ENCODE data around the gene RPL4.

Gene RPL4
- 1,813 to 2,699 (median 2,243) reads per million in 3 donors for total RNA-seq

DNA sequence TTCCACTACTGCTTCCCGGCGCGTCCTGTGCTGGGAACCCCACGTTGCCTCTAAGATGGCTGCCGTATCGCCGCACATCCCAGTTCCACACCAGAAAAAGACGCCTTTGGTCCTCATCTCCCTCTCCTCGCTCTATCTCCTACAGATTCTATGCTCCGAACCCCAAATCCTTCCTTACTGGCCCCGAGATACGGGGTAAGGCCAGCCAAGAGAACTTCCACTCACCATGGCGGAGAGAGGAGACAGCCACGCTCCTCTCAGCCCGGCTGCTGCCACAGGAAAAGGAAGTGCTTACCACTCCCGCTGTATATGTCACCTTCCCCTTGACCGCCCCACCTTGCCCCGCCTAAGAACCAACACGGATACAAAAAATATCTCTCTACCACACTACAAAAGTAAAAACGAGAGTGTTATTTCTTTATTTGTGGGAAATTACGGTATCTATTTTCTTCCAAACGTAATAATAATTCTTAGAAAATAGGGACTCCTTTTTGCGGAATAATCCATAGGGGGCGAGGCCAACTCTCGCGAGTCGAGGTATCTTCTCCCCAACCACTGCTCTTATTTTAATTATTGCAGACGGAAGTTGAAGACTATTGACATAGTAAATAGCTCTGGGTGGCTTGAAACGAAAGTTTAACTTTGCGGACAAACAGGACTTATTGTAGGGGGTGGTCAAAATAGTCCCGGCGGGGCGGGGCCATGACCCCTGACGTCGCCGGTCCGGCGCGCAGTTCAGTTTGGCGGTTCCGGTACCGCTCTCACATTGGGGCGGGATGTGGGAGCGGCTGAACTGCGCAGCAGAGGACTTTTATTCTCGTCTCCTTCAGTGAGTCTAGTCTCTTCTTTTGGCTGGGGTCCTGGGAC, at the start of gene RPL4, which contains the start of gene ZWILCH:
RPL4 (minus strand) TSS at position 293 of the 867 bp plus-strand sequence; CDS start at position 228, 65 bp downstream.
ZWILCH (plus strand) TSS at position 764 of the 867 bp plus-strand sequence; CDS start at position 777, 13 bp downstream.
- Histone ChIP-seq H3K4me3 (ENCODE audit: insufficient read depth, low read depth, low read length, poor library complexity, severe bottlenecking) (peak within 1 kb of the TSS; percentile 83), H3K9me3 (ENCODE audit: control insufficient read depth, low read length) (no peaks in the 10 kb centered on the region), H3K27ac (ENCODE audit: insufficient read depth, low read length, poor library complexity, severe bottlenecking) (peak within 1 kb of the TSS; percentile 95), H3K4me1 (ENCODE audit: control insufficient read depth, insufficient read depth, low read length, poor library complexity, severe bottlenecking) (peaks cover 16% of the 10 kb centered on the region), H3K27me3 (replicated peaks; ENCODE audit: control insufficient read depth, insufficient read depth, low read length, poor library complexity, severe bottlenecking) (no peaks in the 10 kb centered on the region), H3K36me3 (ENCODE audit: control insufficient read depth, insufficient read depth, low read length) (peaks cover 35% of the 10 kb centered on the region)
- DNase-seq = peak; percentile 72 to 80 (median 72)

DNA sequence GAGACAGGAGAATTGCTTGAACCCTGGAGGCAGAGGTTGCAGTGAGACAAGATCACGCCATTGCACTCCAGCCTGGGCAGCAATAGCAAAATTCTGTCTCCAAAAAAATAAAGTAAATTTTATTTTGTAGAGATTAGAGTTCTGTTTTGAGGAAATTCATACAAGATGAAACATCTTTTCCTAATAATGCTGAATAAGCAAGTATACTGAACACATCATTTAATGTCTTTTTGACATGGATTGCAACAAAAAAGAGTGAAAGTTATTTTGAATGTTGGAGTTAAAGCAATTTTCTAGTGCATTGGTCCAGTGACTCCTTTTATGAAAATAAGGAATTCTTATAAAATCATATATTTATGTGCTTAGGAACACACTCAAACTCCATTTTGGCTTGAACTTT, 40.6 kb upstream of the RPL4 start:
- Histone ChIP-seq H3K36me3 (ENCODE audit: control insufficient read depth, insufficient read depth, low read length) (peaks cover 3% of the 10 kb centered on the region), H3K9me3 (ENCODE audit: control insufficient read depth, low read length) (no peaks in the 10 kb centered on the region), H3K27ac (ENCODE audit: insufficient read depth, low read length, poor library complexity, severe bottlenecking) (no peak overlapping the region), H3K27me3 (replicated peaks; ENCODE audit: control insufficient read depth, insufficient read depth, low read length, poor library complexity, severe bottlenecking) (no peaks in the 10 kb centered on the region), H3K4me3 (ENCODE audit: insufficient read depth, low read depth, low read length, poor library complexity, severe bottlenecking) (no peak overlapping the region), H3K4me1 (ENCODE audit: control insufficient read depth, insufficient read depth, low read length, poor library complexity, severe bottlenecking) (no peaks in the 10 kb centered on the region)
- DNase-seq = no peak

DNA sequence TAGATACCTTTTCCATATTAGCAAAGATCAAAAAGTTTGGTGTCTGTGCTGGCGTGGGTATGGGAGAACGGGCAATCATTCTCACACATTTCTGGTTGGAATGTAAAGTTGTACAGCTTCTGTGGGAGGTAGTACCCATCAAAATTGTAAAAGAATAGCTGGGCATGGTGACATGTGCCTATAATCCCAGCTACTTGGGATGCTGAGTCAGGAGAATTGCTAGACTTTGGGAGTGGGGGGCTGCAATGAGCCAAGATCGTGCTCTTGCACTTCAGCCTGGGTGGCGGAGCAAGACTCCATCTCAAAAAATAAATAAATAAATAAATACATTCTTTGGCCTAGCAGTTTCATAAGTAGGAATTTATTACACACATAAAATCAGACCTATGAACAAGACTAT, 38.2 kb upstream of the RPL4 start:
- Histone ChIP-seq H3K36me3 (ENCODE audit: control insufficient read depth, insufficient read depth, low read length) (peaks cover 3% of the 10 kb centered on the region), H3K4me1 (ENCODE audit: control insufficient read depth, insufficient read depth, low read length, poor library complexity, severe bottlenecking) (no peaks in the 10 kb centered on the region), H3K9me3 (ENCODE audit: control insufficient read depth, low read length) (no peaks in the 10 kb centered on the region), H3K27ac (ENCODE audit: insufficient read depth, low read length, poor library complexity, severe bottlenecking) (no peak overlapping the region), H3K4me3 (ENCODE audit: insufficient read depth, low read depth, low read length, poor library complexity, severe bottlenecking) (no peak overlapping the region), H3K27me3 (replicated peaks; ENCODE audit: control insufficient read depth, insufficient read depth, low read length, poor library complexity, severe bottlenecking) (no peaks in the 10 kb centered on the region)
- DNase-seq = no peak

DNA sequence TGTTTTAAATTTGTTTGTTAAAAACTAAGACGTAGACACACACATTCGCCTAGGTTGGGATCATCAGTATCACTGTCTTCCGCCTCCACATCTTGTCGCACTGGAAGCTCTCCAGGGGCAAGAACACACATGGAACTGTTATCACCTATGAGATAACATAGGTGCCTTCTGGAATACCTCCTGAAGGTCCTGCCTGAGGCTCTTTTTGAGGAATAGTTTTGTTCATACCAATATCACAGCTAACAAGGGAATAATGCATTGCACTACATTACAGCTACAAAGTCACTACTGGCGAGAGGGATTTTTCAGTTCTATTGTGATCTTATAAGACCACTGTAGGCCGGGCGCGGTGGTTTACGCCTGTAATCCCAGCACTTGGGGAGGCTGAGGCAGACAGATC, 30.4 kb upstream of the RPL4 start:
- no peaks in the 10 kb centered on the region for H3K27me3 ChIP-seq (replicated peaks; ENCODE audit: control insufficient read depth, insufficient read depth, low read length, poor library complexity, severe bottlenecking)
- no peaks in the 10 kb centered on the region for H3K9me3 ChIP-seq (ENCODE audit: control insufficient read depth, low read length)
- no peak overlapping the region for H3K27ac ChIP-seq (ENCODE audit: insufficient read depth, low read length, poor library complexity, severe bottlenecking)
- H3K36me3 ChIP-seq (ENCODE audit: control insufficient read depth, insufficient read depth, low read length) = peaks cover 2% of the 10 kb centered on the region
- no peak overlapping the region for H3K4me3 ChIP-seq (ENCODE audit: insufficient read depth, low read depth, low read length, poor library complexity, severe bottlenecking)
- DNase-seq = no peak
- H3K4me1 ChIP-seq (ENCODE audit: control insufficient read depth, insufficient read depth, low read length, poor library complexity, severe bottlenecking) = no peaks in the 10 kb centered on the region

DNA sequence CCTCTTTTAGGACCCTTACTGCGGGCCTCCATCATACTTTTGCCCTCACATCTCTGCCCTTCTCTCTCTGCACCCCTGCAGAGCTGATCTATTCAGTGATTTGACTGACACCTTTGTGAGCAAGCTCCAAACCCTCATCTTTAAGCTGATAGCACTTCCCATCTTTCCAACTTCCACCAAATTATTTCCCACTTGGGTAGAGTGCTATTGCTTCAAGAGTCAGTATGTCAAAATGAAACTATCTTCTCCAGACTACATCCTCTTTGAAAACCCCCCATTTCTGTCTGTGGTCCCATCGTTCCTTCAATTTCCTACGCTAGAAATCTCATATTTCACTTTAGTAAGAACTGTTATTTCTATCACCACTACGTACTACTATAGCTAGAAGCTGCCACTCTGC, 20.2 kb upstream of the RPL4 start:
- Histone ChIP-seq H3K4me1 (ENCODE audit: control insufficient read depth, insufficient read depth, low read length, poor library complexity, severe bottlenecking) (no peaks in the 10 kb centered on the region), H3K4me3 (ENCODE audit: insufficient read depth, low read depth, low read length, poor library complexity, severe bottlenecking) (no peak overlapping the region), H3K27me3 (replicated peaks; ENCODE audit: control insufficient read depth, insufficient read depth, low read length, poor library complexity, severe bottlenecking) (no peaks in the 10 kb centered on the region), H3K9me3 (ENCODE audit: control insufficient read depth, low read length) (no peaks in the 10 kb centered on the region), H3K36me3 (ENCODE audit: control insufficient read depth, insufficient read depth, low read length) (peaks cover 10% of the 10 kb centered on the region), H3K27ac (ENCODE audit: insufficient read depth, low read length, poor library complexity, severe bottlenecking) (no peak overlapping the region)
- DNase-seq = no peak

DNA sequence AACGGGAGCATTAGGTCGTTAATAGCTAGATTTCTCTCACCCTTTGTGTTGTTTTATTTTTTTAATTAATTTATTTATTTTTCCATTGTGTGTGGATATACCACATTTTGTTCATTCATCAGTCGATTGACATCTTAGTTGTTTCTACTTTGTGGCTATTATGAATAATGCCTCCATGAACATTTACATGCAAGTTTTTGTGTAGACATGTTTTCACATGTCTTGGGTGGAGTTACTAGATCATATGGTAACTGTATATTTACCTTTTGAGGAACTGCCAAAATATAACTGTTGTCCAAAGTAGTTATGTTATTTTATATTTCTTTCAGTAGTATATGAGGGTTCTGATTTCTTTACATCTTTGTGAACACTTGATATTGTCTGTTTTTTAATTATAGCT, 19.3 kb upstream of the RPL4 start:
- H3K36me3 ChIP-seq (ENCODE audit: control insufficient read depth, insufficient read depth, low read length) = peaks cover 3% of the 10 kb centered on the region
- DNase-seq = no peak
- no peak overlapping the region for H3K27ac ChIP-seq (ENCODE audit: insufficient read depth, low read length, poor library complexity, severe bottlenecking)
- no peaks in the 10 kb centered on the region for H3K27me3 ChIP-seq (replicated peaks; ENCODE audit: control insufficient read depth, insufficient read depth, low read length, poor library complexity, severe bottlenecking)
- H3K4me3 ChIP-seq (ENCODE audit: insufficient read depth, low read depth, low read length, poor library complexity, severe bottlenecking) = no peak overlapping the region
- no peaks in the 10 kb centered on the region for H3K4me1 ChIP-seq (ENCODE audit: control insufficient read depth, insufficient read depth, low read length, poor library complexity, severe bottlenecking)
- H3K9me3 ChIP-seq (ENCODE audit: control insufficient read depth, low read length) = no peaks in the 10 kb centered on the region

DNA sequence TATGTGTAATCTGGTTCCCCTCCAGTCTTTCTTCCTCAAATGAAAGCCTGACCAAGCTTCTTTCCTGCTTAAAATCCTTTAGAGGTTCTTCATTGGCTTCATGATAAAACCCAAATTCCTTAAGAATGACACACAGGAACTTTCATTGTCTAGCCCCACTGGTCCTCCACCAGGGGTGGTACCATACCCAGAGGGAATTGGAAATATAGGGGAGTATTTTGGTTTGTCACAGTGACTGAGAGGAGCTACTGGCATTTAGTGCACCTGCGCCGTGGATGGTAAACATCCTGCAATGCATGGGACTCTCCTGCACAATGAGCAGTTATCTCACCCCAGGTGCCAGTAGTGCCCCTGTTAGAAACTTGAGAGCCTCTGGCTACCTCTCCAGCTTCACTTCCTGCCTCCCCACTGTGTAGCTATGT, 11.3 kb upstream of the RPL4 start:
- peaks cover 4% of the 10 kb centered on the region for H3K36me3 ChIP-seq (ENCODE audit: control insufficient read depth, insufficient read depth, low read length)
- no peak overlapping the region for H3K4me3 ChIP-seq (ENCODE audit: insufficient read depth, low read depth, low read length, poor library complexity, severe bottlenecking)
- DNase-seq = no peak
- H3K9me3 ChIP-seq (ENCODE audit: control insufficient read depth, low read length) = no peaks in the 10 kb centered on the region
- no peak overlapping the region for H3K27ac ChIP-seq (ENCODE audit: insufficient read depth, low read length, poor library complexity, severe bottlenecking)
- no peaks in the 10 kb centered on the region for H3K27me3 ChIP-seq (replicated peaks; ENCODE audit: control insufficient read depth, insufficient read depth, low read length, poor library complexity, severe bottlenecking)
- H3K4me1 ChIP-seq (ENCODE audit: control insufficient read depth, insufficient read depth, low read length, poor library complexity, severe bottlenecking) = no peaks in the 10 kb centered on the region

DNA sequence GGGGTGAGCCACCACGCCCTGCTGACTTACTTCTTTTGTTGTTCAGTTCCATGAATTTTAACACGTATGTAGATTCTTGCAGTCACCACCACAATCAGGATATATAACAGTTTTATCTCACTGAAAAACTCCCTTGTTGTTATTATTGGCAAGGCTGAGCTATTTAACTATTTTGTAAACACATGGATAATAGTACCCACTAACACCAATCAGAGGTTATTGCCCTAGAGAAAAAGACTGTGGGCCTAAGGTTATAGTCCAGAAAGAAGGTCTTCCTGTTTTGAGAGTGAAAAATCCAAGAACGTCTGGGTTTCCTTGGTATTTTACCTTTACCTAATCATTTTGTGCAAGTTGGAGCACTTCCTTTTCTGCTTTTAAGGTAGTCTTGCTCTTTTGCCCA, 9.9 kb upstream of the RPL4 start:
- H3K4me1 ChIP-seq (ENCODE audit: control insufficient read depth, insufficient read depth, low read length, poor library complexity, severe bottlenecking) = no peaks in the 10 kb centered on the region
- H3K4me3 ChIP-seq (ENCODE audit: insufficient read depth, low read depth, low read length, poor library complexity, severe bottlenecking) = no peak overlapping the region
- no peak for DNase-seq
- H3K27me3 ChIP-seq (replicated peaks; ENCODE audit: control insufficient read depth, insufficient read depth, low read length, poor library complexity, severe bottlenecking) = no peaks in the 10 kb centered on the region
- no peak overlapping the region for H3K27ac ChIP-seq (ENCODE audit: insufficient read depth, low read length, poor library complexity, severe bottlenecking)
- peaks cover 4% of the 10 kb centered on the region for H3K36me3 ChIP-seq (ENCODE audit: control insufficient read depth, insufficient read depth, low read length)
- no peaks in the 10 kb centered on the region for H3K9me3 ChIP-seq (ENCODE audit: control insufficient read depth, low read length)

DNA sequence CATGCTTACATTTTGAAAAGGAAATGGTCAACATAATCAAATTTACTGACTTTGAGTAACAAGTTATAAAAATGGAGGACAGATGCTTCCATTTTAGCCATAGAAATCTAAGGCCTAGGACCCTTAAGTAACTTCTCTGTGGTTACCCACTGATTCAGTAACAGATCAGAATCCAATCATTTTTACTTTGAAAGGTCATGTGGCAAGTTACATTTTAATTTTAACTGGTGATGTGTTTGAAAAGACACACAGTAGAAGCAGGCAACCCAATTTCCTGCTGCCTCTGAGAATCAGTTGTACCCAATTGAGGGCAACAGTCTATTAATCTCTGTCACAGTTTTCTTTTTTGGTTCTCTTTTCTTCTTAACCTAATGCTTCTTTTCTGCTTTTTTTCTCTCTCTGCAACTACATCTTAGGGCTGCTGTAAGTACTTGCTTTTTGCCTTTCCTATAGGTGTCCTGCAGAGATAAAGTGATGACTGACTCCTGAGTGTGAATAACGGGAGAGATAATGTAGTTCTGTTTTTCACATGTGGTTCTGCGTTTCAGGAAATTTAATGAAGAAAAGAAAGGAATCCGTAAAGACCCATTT, 3.7 kb upstream of the RPL4 start:
- H3K36me3 ChIP-seq (ENCODE audit: control insufficient read depth, insufficient read depth, low read length) = no peaks in the 10 kb centered on the region
- no peaks in the 10 kb centered on the region for H3K27me3 ChIP-seq (replicated peaks; ENCODE audit: control insufficient read depth, insufficient read depth, low read length, poor library complexity, severe bottlenecking)
- no peak overlapping the region for H3K27ac ChIP-seq (ENCODE audit: insufficient read depth, low read length, poor library complexity, severe bottlenecking)
- peaks cover 7% of the 10 kb centered on the region for H3K4me1 ChIP-seq (ENCODE audit: control insufficient read depth, insufficient read depth, low read length, poor library complexity, severe bottlenecking)
- no peak for DNase-seq
- H3K4me3 ChIP-seq (ENCODE audit: insufficient read depth, low read depth, low read length, poor library complexity, severe bottlenecking) = no peak overlapping the region
- no peaks in the 10 kb centered on the region for H3K9me3 ChIP-seq (ENCODE audit: control insufficient read depth, low read length)

DNA sequence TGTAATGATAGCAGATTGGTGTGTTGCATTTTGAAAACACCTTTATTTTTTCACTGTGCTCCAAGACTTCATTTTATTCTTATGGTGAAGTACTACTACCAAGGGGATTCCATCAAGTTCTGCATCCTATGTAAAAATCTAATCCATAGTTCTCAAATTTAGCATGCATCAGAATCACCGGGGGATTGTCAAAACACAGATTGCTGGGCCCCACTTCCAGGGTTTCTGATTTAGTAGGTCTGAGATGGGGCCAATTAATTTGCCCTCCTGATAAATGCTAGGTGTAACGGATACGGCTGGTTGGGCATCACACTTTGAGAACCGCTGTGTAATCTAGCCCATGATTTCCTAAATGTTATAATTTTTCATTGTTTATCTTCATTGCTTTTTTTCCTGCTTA, 1.2 kb upstream of the RPL4 start:
- peak overlapping the region; percentile 83 for H3K4me3 ChIP-seq (ENCODE audit: insufficient read depth, low read depth, low read length, poor library complexity, severe bottlenecking)

More for the DNA sequence above, 1.2 kb upstream of the RPL4 start:
- DNase-seq = no peak
- Histone ChIP-seq H3K9me3 (ENCODE audit: control insufficient read depth, low read length) (no peaks in the 10 kb centered on the region), H3K36me3 (ENCODE audit: control insufficient read depth, insufficient read depth, low read length) (peaks cover 25% of the 10 kb centered on the region), H3K4me1 (ENCODE audit: control insufficient read depth, insufficient read depth, low read length, poor library complexity, severe bottlenecking) (peaks cover 16% of the 10 kb centered on the region), H3K27me3 (replicated peaks; ENCODE audit: control insufficient read depth, insufficient read depth, low read length, poor library complexity, severe bottlenecking) (no peaks in the 10 kb centered on the region), H3K27ac (ENCODE audit: insufficient read depth, low read length, poor library complexity, severe bottlenecking) (peak overlapping the region; percentile 95)
